GM10847 (cell line): ENCODE data around the gene CTIF.

Experiments
- POLR2A ChIP-seq: IDR thresholded peaks from 2 replicates; pipeline ENCODE4 v1.6.1; 2011; ENCODE audit not compliant: insufficient read length; ENCODE audit errors: extremely low read depth

The CTIF gene

DNA sequence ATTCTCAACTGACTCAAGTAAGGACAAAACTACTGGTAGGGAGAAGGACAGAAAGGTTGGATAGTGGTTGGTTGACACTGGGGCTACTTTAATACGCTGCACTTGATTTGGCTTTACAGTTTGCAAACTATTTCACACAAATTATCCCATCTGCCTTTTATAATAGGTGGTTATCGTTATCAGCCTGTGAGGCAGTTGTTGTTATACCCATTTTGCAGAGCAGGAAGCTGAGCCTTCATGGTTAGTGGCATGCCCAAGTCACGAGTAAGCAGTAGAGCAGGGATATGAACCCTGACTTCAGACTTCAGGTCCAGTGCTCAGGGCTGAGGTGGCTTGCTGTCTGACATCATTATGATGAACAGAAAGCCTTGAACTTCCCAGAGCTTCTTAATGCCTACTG lies 5.3 kb downstream of the CTIF start:
- no peak for TF ChIP-seq POLR2A

GRCh38 chr18:48544661-48545415 lies 6.0 kb downstream of the CTIF start:
- no peak for TF ChIP-seq POLR2A

GRCh38 chr18:48545757-48546321 lies 7.0 kb downstream of the CTIF start:
- no peak for TF ChIP-seq POLR2A

DNA sequence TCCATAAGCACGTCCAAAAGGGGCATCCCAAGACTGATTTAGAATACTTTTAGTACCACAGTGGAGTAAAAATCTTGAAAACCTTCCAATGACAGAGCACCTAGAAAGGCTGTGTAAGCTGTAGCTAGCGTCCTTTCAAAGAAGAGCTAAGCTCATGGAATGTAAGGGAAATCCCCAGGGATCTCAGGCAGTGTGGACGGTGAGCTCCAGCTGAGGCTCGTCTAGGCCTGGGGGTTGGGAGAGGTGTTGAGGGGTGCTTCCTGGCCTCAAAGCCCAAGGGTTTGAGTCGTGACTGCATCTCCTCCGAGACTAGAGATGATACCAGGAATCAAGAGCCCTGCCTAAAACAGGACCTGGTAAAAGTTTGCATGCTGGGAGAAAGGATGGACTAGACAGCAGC lies 7.6 kb downstream of the CTIF start:
- TF ChIP-seq POLR2A: no peak

DNA sequence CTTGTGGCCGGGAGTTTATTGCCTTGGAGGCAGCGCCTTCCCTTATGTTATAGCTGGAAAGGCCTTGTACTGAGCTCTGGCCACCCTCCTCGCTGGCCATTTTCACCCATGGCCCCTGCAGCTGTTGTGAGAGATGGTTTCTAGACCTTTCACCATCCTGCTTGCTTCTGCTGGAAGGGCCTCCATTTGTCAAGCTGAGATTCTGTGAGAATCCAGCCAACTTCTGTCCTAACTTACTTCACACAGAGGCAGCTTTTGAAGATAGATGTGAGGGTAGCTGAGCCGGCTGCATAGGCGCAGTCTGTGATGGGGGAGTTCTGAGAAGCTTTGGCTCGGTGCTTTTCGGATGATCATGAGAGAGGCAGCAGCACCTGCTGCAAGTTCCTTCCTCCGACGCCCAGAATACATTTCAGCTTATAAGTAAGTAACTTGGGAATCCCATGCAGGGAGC lies 8.7 kb downstream of the CTIF start:
- no peak for TF ChIP-seq POLR2A

- TF ChIP-seq POLR2A: no peak
These were observed 9.4 kb downstream of the CTIF start for GRCh38 chr18:48548011-48548771.

DNA sequence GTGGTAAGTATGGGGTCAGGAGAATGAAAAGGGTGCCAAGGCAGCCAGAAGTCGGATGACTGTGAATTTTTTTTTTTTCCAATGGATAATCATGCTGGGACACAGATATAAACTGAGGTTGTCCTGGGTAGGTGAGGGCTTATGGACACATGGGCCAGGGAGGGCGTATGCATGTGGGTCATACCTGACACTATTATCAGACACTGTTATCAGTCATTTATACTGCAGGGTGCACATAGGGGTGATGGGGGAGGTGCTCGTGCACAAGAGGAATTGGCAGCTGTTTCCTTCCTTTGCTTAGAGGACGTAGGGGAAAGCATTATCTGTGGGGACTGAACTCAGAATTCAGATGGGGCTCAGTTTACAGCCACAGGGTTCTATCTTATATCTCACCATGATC lies 10.1 kb downstream of the CTIF start:
- TF ChIP-seq POLR2A: no peak

- no peak for TF ChIP-seq POLR2A
These were observed 11.4 kb downstream of the CTIF start for GRCh38 chr18:48550101-48550729.

GRCh38 chr18:48551100-48551499 lies 12.3 kb downstream of the CTIF start:
- no peak for TF ChIP-seq POLR2A

DNA sequence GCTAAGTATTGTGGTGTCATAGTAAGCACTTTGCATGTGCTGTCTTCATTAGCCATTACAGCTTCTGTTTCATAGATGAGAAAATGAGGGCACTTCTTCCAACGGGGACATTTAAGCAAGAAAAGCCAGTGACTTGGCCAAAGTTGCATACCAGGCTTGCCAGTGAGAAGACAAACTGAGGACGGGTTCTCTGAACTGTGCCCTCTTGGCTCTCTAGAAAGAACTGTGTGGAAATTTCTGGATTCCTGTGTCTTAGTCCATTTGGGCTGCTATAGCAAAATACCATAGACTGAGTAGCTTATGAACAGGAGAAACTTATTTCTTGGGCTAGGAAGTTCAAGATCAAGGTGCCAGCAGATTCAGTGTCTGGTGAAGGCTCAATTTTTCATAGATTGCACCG lies 13.3 kb downstream of the CTIF start:
- TF ChIP-seq POLR2A: no peak

- TF ChIP-seq POLR2A: no peak
These were observed 14.4 kb downstream of the CTIF start for GRCh38 chr18:48553236-48553635.

- TF ChIP-seq POLR2A: no peak
These were observed 16.0 kb downstream of the CTIF start for GRCh38 chr18:48554610-48555400.

GRCh38 chr18:48555465-48555995 lies 16.7 kb downstream of the CTIF start:
- TF ChIP-seq POLR2A: no peak

DNA sequence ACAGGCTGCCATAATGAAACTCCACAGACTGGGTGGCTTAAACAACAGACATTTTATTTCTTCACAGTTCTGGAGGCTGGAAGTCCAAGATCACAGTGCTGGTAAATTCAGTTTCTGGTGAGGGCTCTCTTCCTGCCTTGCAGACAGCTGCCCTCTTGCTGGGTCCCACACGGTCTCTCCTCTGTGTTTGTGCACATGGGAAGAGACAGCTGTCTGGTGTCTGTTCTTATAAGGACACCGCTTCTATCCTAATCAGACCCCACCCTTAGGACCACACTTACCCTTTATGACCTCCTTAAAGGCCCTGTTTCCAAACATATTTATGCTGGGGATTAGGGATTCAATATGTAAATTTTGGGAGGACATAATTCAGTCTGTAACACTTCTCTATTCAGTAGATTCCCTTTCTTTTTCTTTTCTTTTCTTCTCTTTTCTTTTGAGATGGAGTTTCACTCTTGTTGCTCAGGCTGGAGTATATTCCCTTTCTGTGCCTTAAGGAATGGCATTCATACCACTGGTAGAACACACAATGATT lies 18.9 kb downstream of the CTIF start:
- no peak for TF ChIP-seq POLR2A
